OCI-LY1 (cell line): ENCODE data around the gene MTMR3.
"Not testable (repeated sequence)": the region's sequence is repeated elsewhere in the genome, so short reads cannot be mapped to it uniquely, and the experiment has no call there.

Experiments used
- CTCF ChIP-seq: fragments of 200-600 bp; sonication (generic), shearing (Covaris generic); IDR thresholded peaks from 2 replicates; pipeline ENCODE4 v1.5.1; 2017; ENCODE audit warnings: mild to moderate bottlenecking, antibody characterized with exemption, low read length, moderate library complexity, mixed read lengths
- EZH2 ChIP-seq: fragments of 200-600 bp; sonication (generic), shearing (Covaris generic); IDR thresholded peaks from 2 replicates; pipeline ENCODE4 v1.8.0; 2017; ENCODE audit warnings: borderline replicate concordance, mixed run types, mild to moderate bottlenecking, antibody characterized with exemption, low read length, moderate library complexity, mixed read lengths

GRCh38 chr22:30059346-30060020 is 176.5 kb downstream of the MTMR3 start:
- TF ChIP-seq CTCF, EZH2: not testable (repeated sequence)
